Panc1 (cell line): Measurements from ENCODE around the gene DNAJC5G. TPM values are rescaled to one million over a fixed set of nuclear protein-coding genes. Genes with fewer than 3 reads are reported as not detected.

ENCODE experiments used
- ATAC-seq: fragments of 200-7000 bp; cut with Tn5 transposase; 2 replicates; pipeline ENCODE4 v1.9.1; 2020; ENCODE audit warnings: mild to moderate bottlenecking, moderate library complexity
- BruUV-seq: library from RNA; stranded (reverse); fragments of 400-500 nt; replicated peaks from 2 replicates; lab custom pipeline; 2021; lab: Mats Ljungman, UMichigan
- CTCF ChIA-PET: fragments of 300-600 bp; sonication (Branson Sonifier 250); formaldehyde crosslinking; loops from one replicate; lab custom pipeline; 2022; ENCODE audit warnings: antibody characterized with exemption; lab: Charles Lee
- POLR2A ChIA-PET: fragments of 300-600 bp; sonication (Branson Sonifier 250); formaldehyde crosslinking; loops from one replicate; lab custom pipeline; 2022; ENCODE audit warnings: antibody characterized with exemption; lab: Charles Lee
- DNase-seq: peaks from one replicate; pipeline ENCODE4 v3.0.0-alpha.2; 2010; ENCODE audit warnings: low read depth, low spot score
- H3K27ac ChIP-seq: 2 replicates; pipeline ENCODE4 v1.5.1; 2011; ENCODE audit warnings: mild to moderate bottlenecking, low read length, inconsistent platforms
- H3K27me3 ChIP-seq: fragments of 200-500 bp; sonication (Bioruptor generic); 2 replicates; pipeline ENCODE4 v1.6.0; 2014; ENCODE audit warnings: low read length, inconsistent platforms; ENCODE audit not compliant: control insufficient read depth, insufficient read depth
- H3K36me3 ChIP-seq: fragments of 200-500 bp; sonication (Bioruptor generic); 2 replicates; pipeline ENCODE4 v1.5.1; 2014; ENCODE audit warnings: inconsistent platforms, mild to moderate bottlenecking, low read length, moderate library complexity; ENCODE audit not compliant: control insufficient read depth, insufficient read depth
- H3K4me1 ChIP-seq: 2 replicates; pipeline ENCODE4 v1.5.1; 2011; ENCODE audit warnings: inconsistent platforms, mild to moderate bottlenecking, low read length, moderate library complexity; ENCODE audit not compliant: control insufficient read depth, insufficient read depth
- H3K4me3 ChIP-seq, 2 experiments: 2 replicates each; pipeline ENCODE4 v1.5.1; 2011 to 2012; ENCODE audit warnings: low read depth in 2 of 2, low read length in 2 of 2, mild to moderate bottlenecking in 2 of 2, inconsistent platforms in 1 of 2, moderate library complexity in 1 of 2
- H3K9me3 ChIP-seq: fragments of 200-500 bp; sonication (Bioruptor generic); 2 replicates; pipeline ENCODE4 v1.5.1; 2014; ENCODE audit warnings: low read depth, mild to moderate bottlenecking, inconsistent platforms, low read length, moderate library complexity; ENCODE audit not compliant: control insufficient read depth, insufficient read depth
- CTCF ChIP-seq: fragments of 450-650 bp; IDR thresholded peaks from 2 replicates; pipeline ENCODE4 v1.5.1; 2017; ENCODE audit warnings: mild to moderate bottlenecking
- POLR2AphosphoS5 ChIP-seq: IDR thresholded peaks from 2 replicates; pipeline ENCODE4 v1.6.1; 2012; ENCODE audit warnings: mild to moderate bottlenecking, low read depth, low read length, moderate library complexity
- REST ChIP-seq, 2 experiments: IDR thresholded peaks; 2 replicates each; pipeline ENCODE4 v1.6.1; 2011 to 2012; ENCODE audit warnings: low read depth in 2 of 2, control low read depth in 1 of 2, low read length in 1 of 2, mild to moderate bottlenecking in 1 of 2, moderate library complexity in 1 of 2; ENCODE audit not compliant: insufficient read depth in 1 of 2
- SIN3A ChIP-seq: IDR thresholded peaks from 2 replicates; pipeline ENCODE4 v1.6.1; 2012; ENCODE audit warnings: low read depth, mild to moderate bottlenecking, low read length, moderate library complexity, borderline replicate concordance; ENCODE audit not compliant: insufficient read depth
- TCF7L2 ChIP-seq: IDR thresholded peaks from 2 replicates; pipeline ENCODE4 v1.6.1; 2011; ENCODE audit warnings: mild to moderate bottlenecking, low read depth, low read length, inconsistent platforms
- in situ Hi-C: cut with HindIII; loops from 2 replicates; pipeline ENCODE4 v1.10.0; 2016; ENCODE audit warnings: low sequenced_read_pairs, low pct_unique_long_range_greater_than_20kb
- intact Hi-C: fragments of 100-400 bp; cut with micrococcal nuclease; formaldehyde crosslinking; loops from one replicate; pipeline ENCODE4 v1.10.0; 2022; ENCODE audit not compliant: unreplicated experiment
- total RNA-seq: library from RNA; stranded (reverse); gene quantifications from one replicate; pipeline ENCODE4 v1.2.1, GENCODE V29; 2021; ENCODE audit not compliant: unreplicated experiment

The DNAJC5G gene
- total RNA-seq, 1 experiment from 2014 or later = not detected

- BruUV-seq = no TSS peak
- peaks cover 12% of the 10 kb centered on the region for H3K27me3 ChIP-seq
- no peaks in the 10 kb centered on the region for H3K9me3 ChIP-seq
- H3K4me3 ChIP-seq = no peak overlapping the region
- intact Hi-C loops = no loop called here
- TF ChIP-seq SIN3A = no peak
- no peak for TF ChIP-seq REST (IDR thresholded peaks at IDR 0.05; ENCODE audit: insufficient read depth in 1 of 2, low read depth in 2 of 2, low read length in 1 of 2)
- TF ChIP-seq POLR2AphosphoS5 = no peak
- no peak for TF ChIP-seq CTCF
- TF ChIP-seq TCF7L2 = no peak
- ATAC-seq (no peak), DNase-seq (no peak)
- ChIA-PET CTCF (no interaction called here), POLR2A (no interaction called here)
- H3K36me3 ChIP-seq = no peaks in the 10 kb centered on the region
- H3K4me1 ChIP-seq = no peaks in the 10 kb centered on the region
- no peak overlapping the region for H3K27ac ChIP-seq
- in situ Hi-C loops = no loop called here
Observed at GRCh38 chr2:27256855-27257454, 18.3 kb upstream of the DNAJC5G start.

GRCh38 chr2:27258051-27258450, 17.2 kb upstream of the DNAJC5G start:
- Histone ChIP-seq H3K9me3 (no peaks in the 10 kb centered on the region), H3K4me3 (no peak overlapping the region), H3K4me1 (peaks cover under 1% of the 10 kb centered on the region; the same call in 1 of the 2 replicates), H3K27ac (no peak overlapping the region), H3K27me3 (peaks cover 12% of the 10 kb centered on the region), H3K36me3 (no peaks in the 10 kb centered on the region)
- in situ Hi-C loops (no loop called here), intact Hi-C loops (no loop called here)
- ChIA-PET POLR2A (no interaction called here), CTCF (no interaction called here)
- TF ChIP-seq TCF7L2 = no peak
- no peak for TF ChIP-seq SIN3A
- no peak for TF ChIP-seq REST (IDR thresholded peaks at IDR 0.05; ENCODE audit: insufficient read depth in 1 of 2, low read depth in 2 of 2, low read length in 1 of 2)
- TF ChIP-seq CTCF = no peak
- DNase-seq = no peak
- no TSS peak for BruUV-seq
- ATAC-seq = no peak
